Measurements from ENCODE around the gene FAM149A. TPM values are rescaled to one million over a fixed set of nuclear protein-coding genes. Genes with fewer than 3 reads are reported as not detected.

FAM149A gene
- total RNA-seq, 3 donors from 2014 or later (not counting 1 experiment from before 2014, with no cell fraction given), result 0.33 TPM; not detected in 2

GRCh38 chr4:186146458-186146857 is 42.0 kb downstream of the FAM149A start:
- Histone ChIP-seq H3K27me3 (ENCODE audit: control insufficient read depth, insufficient read depth, low read length) (peaks cover 17% of the 10 kb centered on the region), H3K4me3 (ENCODE audit: low read length) (no peak overlapping the region), H3K27ac (ENCODE audit: low read length) (no peak overlapping the region), H3K9me3 (ENCODE audit: control insufficient read depth, insufficient read depth, low read length) (no peaks in the 10 kb centered on the region), H3K36me3 (ENCODE audit: control insufficient read depth, insufficient read depth, low read length) (no peaks in the 10 kb centered on the region), H3K4me1 (ENCODE audit: control insufficient read depth, insufficient read depth, low read length) (no peaks in the 10 kb centered on the region)
- DNase-seq (no peak), ATAC-seq (no peak)
- TF ChIP-seq CTCF (IDR thresholded peaks at IDR 0.05), result no peak
- peaks cover 35 to 40% of the 10 kb centered on the region in 2 donors for H3K27me3 Mint-ChIP-seq (ENCODE audit: low read depth in 2 of 2)
- 65% methylated on average over 8 of the region's 9 CpGs for WGBS (ENCODE audit: insufficient coverage)
- intact Hi-C loops (cut with micrococcal nuclease), result no loop called here
- H3K4me3 Mint-ChIP-seq, result no peak overlapping the region
- H3K9me3 Mint-ChIP-seq, result no peaks in the 10 kb centered on the region
- H3K4me1 Mint-ChIP-seq, result peaks cover 0 to 6% of the 10 kb centered on the region in 2 donors
- H3K36me3 Mint-ChIP-seq, result no peaks in the 10 kb centered on the region
- H3K27ac Mint-ChIP-seq, result no peak overlapping the region

- Mint-ChIP-seq H3K27me3 (ENCODE audit: low read depth in 2 of 2) (peaks cover 33 to 48% of the 10 kb centered on the region in 2 donors), H3K4me3 (no peak overlapping the region), H3K9me3 (no peaks in the 10 kb centered on the region), H3K4me1 (peaks cover 0 to 6% of the 10 kb centered on the region in 2 donors), H3K27ac (no peak overlapping the region), H3K36me3 (no peaks in the 10 kb centered on the region)
- intact Hi-C loops (cut with micrococcal nuclease), result no loop called here
- Histone ChIP-seq H3K27ac (ENCODE audit: low read length) (no peak overlapping the region), H3K9me3 (ENCODE audit: control insufficient read depth, insufficient read depth, low read length) (no peaks in the 10 kb centered on the region), H3K4me3 (ENCODE audit: low read length) (no peak overlapping the region), H3K4me1 (ENCODE audit: control insufficient read depth, insufficient read depth, low read length) (no peaks in the 10 kb centered on the region), H3K27me3 (ENCODE audit: control insufficient read depth, insufficient read depth, low read length) (peaks cover 15% of the 10 kb centered on the region), H3K36me3 (ENCODE audit: control insufficient read depth, insufficient read depth, low read length) (no peaks in the 10 kb centered on the region)
- no peak for DNase-seq
- TF ChIP-seq CTCF (IDR thresholded peaks at IDR 0.05), result no peak
- no peak for ATAC-seq
- 100% methylated on average over 1 of the region's 1 CpG for WGBS (ENCODE audit: insufficient coverage)
Measured at GRCh38 chr4:186148336-186148975, 44.0 kb downstream of the FAM149A start.

- DNase-seq (peak in 1 of 2 donors; percentile 48), ATAC-seq (no peak)
- Histone ChIP-seq H3K36me3 (ENCODE audit: control insufficient read depth, insufficient read depth, low read length) (no peaks in the 10 kb centered on the region), H3K27me3 (ENCODE audit: control insufficient read depth, insufficient read depth, low read length) (peaks cover 8% of the 10 kb centered on the region), H3K27ac (ENCODE audit: low read length) (no peak overlapping the region), H3K4me1 (ENCODE audit: control insufficient read depth, insufficient read depth, low read length) (no peaks in the 10 kb centered on the region), H3K4me3 (ENCODE audit: low read length) (no peak overlapping the region), H3K9me3 (ENCODE audit: control insufficient read depth, insufficient read depth, low read length) (no peaks in the 10 kb centered on the region)
- Mint-ChIP-seq H3K4me1 (no peaks in the 10 kb centered on the region), H3K27ac (no peak overlapping the region), H3K4me3 (no peak overlapping the region), H3K36me3 (no peaks in the 10 kb centered on the region), H3K27me3 (ENCODE audit: low read depth in 2 of 2) (peaks cover 25 to 57% of the 10 kb centered on the region in 2 donors), H3K9me3 (no peaks in the 10 kb centered on the region)
- intact Hi-C loops (cut with micrococcal nuclease), result no loop called here
- 80% methylated on average over 13 of the region's 14 CpGs for WGBS (ENCODE audit: insufficient coverage)
- no peak for TF ChIP-seq CTCF (IDR thresholded peaks at IDR 0.05)
Measured at GRCh38 chr4:186149872-186150271, 45.4 kb downstream of the FAM149A start.

GRCh38 chr4:186150926-186151325 is 46.4 kb downstream of the FAM149A start:
- no peak for DNase-seq
- WGBS (ENCODE audit: insufficient coverage), result 89% methylated on average over 13 of the region's 13 CpGs

More at GRCh38 chr4:186150926-186151325, 46.4 kb downstream of the FAM149A start:
- intact Hi-C loops (cut with micrococcal nuclease), result no loop called here
- H3K27me3 ChIP-seq (ENCODE audit: control insufficient read depth, insufficient read depth, low read length), result no peaks in the 10 kb centered on the region
- H3K4me3 Mint-ChIP-seq, result no peak overlapping the region
- no peak overlapping the region for H3K4me3 ChIP-seq (ENCODE audit: low read length)
- H3K27me3 Mint-ChIP-seq (ENCODE audit: low read depth in 2 of 2), result peaks cover 27 to 59% of the 10 kb centered on the region in 2 donors
- no peaks in the 10 kb centered on the region for H3K4me1 Mint-ChIP-seq
- ATAC-seq, result no peak
- no peaks in the 10 kb centered on the region for H3K9me3 ChIP-seq (ENCODE audit: control insufficient read depth, insufficient read depth, low read length)
- no peak overlapping the region for H3K27ac Mint-ChIP-seq
- H3K9me3 Mint-ChIP-seq, result no peaks in the 10 kb centered on the region
- H3K4me1 ChIP-seq (ENCODE audit: control insufficient read depth, insufficient read depth, low read length), result no peaks in the 10 kb centered on the region
- no peak overlapping the region for H3K27ac ChIP-seq (ENCODE audit: low read length)
- no peak for TF ChIP-seq CTCF (IDR thresholded peaks at IDR 0.05)
- H3K36me3 Mint-ChIP-seq, result no peaks in the 10 kb centered on the region
- no peaks in the 10 kb centered on the region for H3K36me3 ChIP-seq (ENCODE audit: control insufficient read depth, insufficient read depth, low read length)

Data from natural killer cell (primary cell).